HepG2 (cell line): ENCODE data around the gene HINT1. TPM values are rescaled to one million over a fixed set of nuclear protein-coding genes. Genes with fewer than 3 reads are reported as not detected.

Source experiments
- CREB3 ChIP-seq: sonication (generic); formaldehyde crosslinking; IDR thresholded peaks from 2 replicates; pipeline ENCODE4 v1.5.0; 2020; ENCODE audit warnings: missing genetic modification reagents
- EZH2 ChIP-seq: conservative IDR thresholded peaks from 2 replicates; pipeline ENCODE4 v1.6.1; 2012; ENCODE audit warnings: mild to moderate bottlenecking, low read depth, low read length, moderate library complexity
- FOXP1 ChIP-seq, 2 experiments: fragments of 450-650 bp in 1 of 2; IDR thresholded peaks; 2 replicates each; pipeline ENCODE4 v1.6.1; 2017 to 2018; ENCODE audit warnings: antibody characterized with exemption in 1 of 2
- HNF4A ChIP-seq: sonication (generic); formaldehyde crosslinking; IDR thresholded peaks from 2 replicates; pipeline ENCODE4 v1.4.0; 2020; ENCODE audit warnings: missing genetic modification reagents
- MAZ ChIP-seq, 2 experiments: sonication (generic) in 1 of 2; formaldehyde crosslinking in 1 of 2; IDR thresholded peaks; 2 replicates each; pipeline versions ENCODE4 v1.5.0 to v1.6.1; 2012 to 2020; ENCODE audit warnings: low read depth in 2 of 2, mild to moderate bottlenecking in 2 of 2, borderline replicate concordance in 1 of 2, improper control_type of control experiment in 1 of 2, low read length in 1 of 2, missing genetic modification reagents in 1 of 2, moderate library complexity in 1 of 2
- MIER3 ChIP-seq: IDR thresholded peaks from 2 replicates; pipeline ENCODE4 v1.6.1; 2016; ENCODE audit warnings: missing compliant biosample characterization, borderline replicate concordance
- MLLT10 ChIP-seq: sonication (generic); formaldehyde crosslinking; IDR thresholded peaks from 2 replicates; pipeline ENCODE4 v1.4.0; 2020; ENCODE audit warnings: missing genetic modification reagents
- NFYC ChIP-seq: IDR thresholded peaks from 2 replicates; pipeline ENCODE4 v1.6.1; 2016; ENCODE audit warnings: missing genetic modification reagents, missing compliant biosample characterization
- ZMYM3 ChIP-seq: sonication (generic); formaldehyde crosslinking; IDR thresholded peaks from 2 replicates; pipeline ENCODE4 v1.5.1; 2020; ENCODE audit warnings: mild to moderate bottlenecking, missing genetic modification reagents
- ZNF281 ChIP-seq: sonication (generic); formaldehyde crosslinking; IDR thresholded peaks from 2 replicates; pipeline ENCODE4 v1.4.0; 2020; ENCODE audit warnings: missing genetic modification reagents, borderline replicate concordance
- ZNF468 ChIP-seq: sonication (generic); formaldehyde crosslinking; IDR thresholded peaks from 2 replicates; pipeline ENCODE4 v1.8.0; 2022; ENCODE audit warnings: mild to moderate bottlenecking, moderate library complexity, missing genetic modification reagents
- ZNF558 ChIP-seq: sonication (generic); formaldehyde crosslinking; IDR thresholded peaks from 2 replicates; pipeline ENCODE4 v1.9.0; 2022; ENCODE audit warnings: mild to moderate bottlenecking, missing genetic modification reagents, borderline replicate concordance
- polyA plus RNA-seq, 8 experiments: library from polyadenylated mRNA; depleted of rRNA in 3 of 8; stranded (reverse) in 7 of 8; unstranded in 1 of 8; fragments of >200 nt; fragmentation: Illumina TruSeq in 4 of 8; extraction: Trizol in 4 of 8; gene quantifications; 2 replicates each; pipeline versions ENCODE4 v1.2.1 to v1.2.3, GENCODE V29; 2011 to 2016; ENCODE audit warnings: low read depth in 4 of 8, missing spikeins in 1 of 8, mixed read lengths in 1 of 8; ENCODE audit not compliant: insufficient read depth in 1 of 8
- total RNA-seq, 5 experiments: library from RNA; depleted of rRNA; stranded (reverse); fragments of >200 nt; fragmentation: Illumina TruSeq; extraction: Trizol; gene quantifications; 2 replicates each; pipeline ENCODE4 v1.2.3, GENCODE V29; 2016; ENCODE audit warnings: low read depth in 1 of 5
- TF ChIP-seq, protein P1 (sequence below), 2 experiments: fragments of 450-650 bp in 1 of 2; sonication (generic) in 1 of 2; formaldehyde crosslinking in 1 of 2; IDR thresholded peaks; 2 replicates each; pipeline versions ENCODE4 v1.6.1 to v1.8.0; 2016 to 2022; ENCODE audit warnings: antibody characterized with exemption in 1 of 2, mild to moderate bottlenecking in 1 of 2, missing genetic modification reagents in 1 of 2

Gene HINT1
- total and polyA plus RNA-seq, 2 of the 13 experiments (the other 11 are each of a cell fraction or from before 2014, with no cell fraction given): 428 to 997 TPM

- TF ChIP-seq ZNF281 (CRISPR knock-in tag) (no peak), EZH2 (no peak), ZNF558 (CRISPR knock-in tag) (no peak; the same call in 1 of the 2 replicates), MLLT10 (CRISPR knock-in tag) (no peak), FOXP1 (IDR thresholded peaks at IDR 0.05) (no peak), FOXP1 (CRISPR knock-in tag; IDR thresholded peaks at IDR 0.05) (no peak), ZMYM3 (CRISPR knock-in tag) (peak; percentile 65), MAZ (IDR thresholded peaks at IDR 0.05; ENCODE audit: borderline replicate concordance, low read depth, low read length) (peak; percentile 58; the same call in 1 of the 2 replicates), MAZ (CRISPR knock-in tag; IDR thresholded peaks at IDR 0.05; ENCODE audit: low read depth) (no peak), CREB3 (CRISPR knock-in tag) (no peak), MIER3 (peak; percentile 61), HNF4A (CRISPR knock-in tag) (0 out of 2 replicates have a peak, but pooled peaks have one; percentile 22), NFYC (no peak), ZNF468 (CRISPR knock-in tag) (no peak)
- TF ChIP-seq, protein P1, sequence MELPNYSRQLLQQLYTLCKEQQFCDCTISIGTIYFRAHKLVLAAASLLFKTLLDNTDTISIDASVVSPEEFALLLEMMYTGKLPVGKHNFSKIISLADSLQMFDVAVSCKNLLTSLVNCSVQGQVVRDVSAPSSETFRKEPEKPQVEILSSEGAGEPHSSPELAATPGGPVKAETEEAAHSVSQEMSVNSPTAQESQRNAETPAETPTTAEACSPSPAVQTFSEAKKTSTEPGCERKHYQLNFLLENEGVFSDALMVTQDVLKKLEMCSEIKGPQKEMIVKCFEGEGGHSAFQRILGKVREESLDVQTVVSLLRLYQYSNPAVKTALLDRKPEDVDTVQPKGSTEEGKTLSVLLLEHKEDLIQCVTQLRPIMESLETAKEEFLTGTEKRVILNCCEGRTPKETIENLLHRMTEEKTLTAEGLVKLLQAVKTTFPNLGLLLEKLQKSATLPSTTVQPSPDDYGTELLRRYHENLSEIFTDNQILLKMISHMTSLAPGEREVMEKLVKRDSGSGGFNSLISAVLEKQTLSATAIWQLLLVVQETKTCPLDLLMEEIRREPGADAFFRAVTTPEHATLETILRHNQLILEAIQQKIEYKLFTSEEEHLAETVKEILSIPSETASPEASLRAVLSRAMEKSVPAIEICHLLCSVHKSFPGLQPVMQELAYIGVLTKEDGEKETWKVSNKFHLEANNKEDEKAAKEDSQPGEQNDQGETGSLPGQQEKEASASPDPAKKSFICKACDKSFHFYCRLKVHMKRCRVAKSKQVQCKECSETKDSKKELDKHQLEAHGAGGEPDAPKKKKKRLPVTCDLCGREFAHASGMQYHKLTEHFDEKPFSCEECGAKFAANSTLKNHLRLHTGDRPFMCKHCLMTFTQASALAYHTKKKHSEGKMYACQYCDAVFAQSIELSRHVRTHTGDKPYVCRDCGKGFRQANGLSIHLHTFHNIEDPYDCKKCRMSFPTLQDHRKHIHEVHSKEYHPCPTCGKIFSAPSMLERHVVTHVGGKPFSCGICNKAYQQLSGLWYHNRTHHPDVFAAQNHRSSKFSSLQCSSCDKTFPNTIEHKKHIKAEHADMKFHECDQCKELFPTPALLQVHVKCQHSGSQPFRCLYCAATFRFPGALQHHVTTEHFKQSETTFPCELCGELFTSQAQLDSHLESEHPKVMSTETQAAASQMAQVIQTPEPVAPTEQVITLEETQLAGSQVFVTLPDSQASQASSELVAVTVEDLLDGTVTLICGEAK (IDR thresholded peaks at IDR 0.05): no peak
- TF ChIP-seq, protein P1 (CRISPR knock-in tag; IDR thresholded peaks at IDR 0.05): peak; percentile 64; the same call in 1 of the 2 replicates
Observed at GRCh38 chr5:131165119-131165727, at the start of gene HINT1 (continued).
